HepG2 (cell line): ENCODE measurements around the gene PHACTR1.

ENCODE experiments used
- ARID3A ChIP-seq: IDR thresholded peaks from 2 replicates; pipeline ENCODE4 v1.6.1; 2012; ENCODE audit warnings: low read depth, low read length, improper control_type of control experiment
- GLI4 ChIP-seq: sonication (generic); formaldehyde crosslinking; IDR thresholded peaks from 2 replicates; pipeline ENCODE4 v1.5.1; 2020; ENCODE audit warnings: missing genetic modification reagents, mild to moderate bottlenecking, moderate library complexity, borderline replicate concordance
- HDAC2 ChIP-seq: sonication (generic); formaldehyde crosslinking; IDR thresholded peaks from 2 replicates; pipeline ENCODE4 v1.4.0; 2020; ENCODE audit warnings: missing genetic modification reagents
- KDM1A ChIP-seq: IDR thresholded peaks from 2 replicates; pipeline ENCODE4 v1.6.1; 2016; ENCODE audit warnings: missing compliant biosample characterization
- POLR2A ChIP-seq, 2 experiments: IDR thresholded peaks; 2 replicates each; pipeline ENCODE4 v1.6.1; 2011; ENCODE audit warnings: low read depth in 2 of 2, low read length in 2 of 2, mild to moderate bottlenecking in 1 of 2, moderate library complexity in 1 of 2; ENCODE audit not compliant: insufficient read depth in 1 of 2
- RELA ChIP-seq: sonication (generic); formaldehyde crosslinking; IDR thresholded peaks from 2 replicates; pipeline ENCODE4 v1.4.0; 2020; ENCODE audit warnings: missing genetic modification reagents
- THAP11 ChIP-seq: IDR thresholded peaks from 2 replicates; pipeline ENCODE4 v1.6.1; 2016; ENCODE audit warnings: missing biosample characterization, missing genetic modification reagents

GRCh38 chr6:13075141-13075845 is 358.7 kb downstream of the PHACTR1 start:
- no peak for TF ChIP-seq RELA (CRISPR knock-in tag)
- no peak for TF ChIP-seq ARID3A
- no peak for TF ChIP-seq HDAC2 (CRISPR knock-in tag)
- TF ChIP-seq KDM1A = no peak
- TF ChIP-seq THAP11 = no peak
- no peak for TF ChIP-seq GLI4 (CRISPR knock-in tag)
- no peak for TF ChIP-seq POLR2A (IDR thresholded peaks at IDR 0.05; ENCODE audit: insufficient read depth in 1 of 2, low read depth in 2 of 2, low read length in 2 of 2)
